ENCODE results near the gene PLPP2. TPM values are rescaled to one million over a fixed set of nuclear protein-coding genes. Genes with fewer than 3 reads are reported as not detected.

The PLPP2 gene
- total and polyA plus RNA-seq, 2 of the 13 experiments (the other 11 are each of a cell fraction or from before 2014, with no cell fraction given): not detected

- no peak overlapping the region for H3K9ac ChIP-seq (ENCODE audit: insufficient read depth, low read depth, low read length)
- no peak overlapping the region for H3K4me3 ChIP-seq (replicated peaks in 1 of 3; ENCODE audit: insufficient read depth in 1 of 3, low read depth in 2 of 3, low read length in 3 of 3)
- no peaks in the 10 kb centered on the region for H3K27me3 ChIP-seq (ENCODE audit: control insufficient read depth in 1 of 2, insufficient read depth in 2 of 2, low read length in 2 of 2)
- no peaks in the 10 kb centered on the region for H3K79me2 ChIP-seq (ENCODE audit: insufficient read depth, low read length)
- no peaks in the 10 kb centered on the region; the same call in 1 of the 2 replicates for H4K20me1 ChIP-seq (ENCODE audit: insufficient read depth, low read length)
- no peak for DNase-seq (ENCODE audit: low spot score)
- FAIRE-seq: no peak
- no peak for ATAC-seq
- no peak overlapping the region for H2AFZ ChIP-seq (ENCODE audit: low read length)
- 95% methylated on average over 7 of the region's 8 CpGs for WGBS (ENCODE audit: low lambda C conversion rate)
- H3K9me3 ChIP-seq (ENCODE audit: low read length): peaks cover 9% of the 10 kb centered on the region
- H3K4me1 ChIP-seq (ENCODE audit: insufficient read depth, low read length): no peaks in the 10 kb centered on the region
- ChIA-PET CTCF (ENCODE audit: low intra/inter-chr PET ratio, low total read pairs) (no interaction called here), POLR2A (no interaction called here)
- no peak for TF ChIP-seq NFATC3 (CRISPR knock-in tag; IDR thresholded peaks at IDR 0.05)
- TF ChIP-seq RBAK (CRISPR knock-in tag; IDR thresholded peaks at IDR 0.05): no peak
- TF ChIP-seq ZNF234 (CRISPR knock-in tag; conservative IDR thresholded peaks at IDR 0.05): no peak
- no peak for TF ChIP-seq ZNF660 (CRISPR knock-in tag; IDR thresholded peaks at IDR 0.05; ENCODE audit: borderline replicate concordance, low read depth)
- in situ Hi-C loops (cut with HindIII; ENCODE audit: extremely low pct_ligation_motif_present, low pct_unique_long_range_greater_than_20kb): no loop called here
- intact Hi-C loops (cut with micrococcal nuclease; ENCODE audit: unreplicated experiment): no loop called here
- H3K27ac ChIP-seq (ENCODE audit: extremely low read length, insufficient read depth, low read length): no peak overlapping the region
- no TSS peak for BruUV-seq (replicated peaks)
- H3K36me3 ChIP-seq (replicated peaks in 1 of 2; ENCODE audit: control insufficient read depth in 1 of 2, insufficient read depth in 2 of 2, low read length in 2 of 2): peaks cover 34 to 72% of the 10 kb centered on the region in 2 experiments
- H3K4me2 ChIP-seq (ENCODE audit: low read depth, low read length): no peak overlapping the region
Measured at GRCh38 chr19:324716-325115, 33.5 kb upstream of the PLPP2 start.

DNA sequence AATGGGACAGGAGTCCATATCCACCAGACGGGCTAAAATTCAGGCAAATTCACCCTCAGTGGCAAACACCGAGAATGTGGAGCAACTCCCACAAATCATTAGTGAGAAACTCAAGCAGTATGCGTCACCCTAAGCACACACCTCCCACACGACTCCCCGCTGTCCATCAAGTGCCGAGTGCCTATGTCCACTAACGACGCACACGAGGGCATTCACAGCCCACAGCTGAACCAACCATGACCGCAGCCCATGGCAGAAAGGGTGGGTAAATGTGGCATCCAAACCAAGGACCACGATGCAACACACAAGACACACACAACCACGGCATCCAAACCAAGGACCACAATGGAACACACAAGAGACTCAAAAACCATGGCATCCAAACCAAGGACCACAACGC lies 31.4 kb upstream of the PLPP2 start:
- H3K9ac ChIP-seq (ENCODE audit: insufficient read depth, low read depth, low read length): no peak overlapping the region
- no peaks in the 10 kb centered on the region for H3K27me3 ChIP-seq (ENCODE audit: control insufficient read depth in 1 of 2, insufficient read depth in 2 of 2, low read length in 2 of 2)
- no peak for ATAC-seq
- no peaks in the 10 kb centered on the region for H3K9me3 ChIP-seq (ENCODE audit: low read length)
- intact Hi-C loops (cut with micrococcal nuclease; ENCODE audit: unreplicated experiment): no loop called here
- in situ Hi-C loops (cut with HindIII; ENCODE audit: extremely low pct_ligation_motif_present, low pct_unique_long_range_greater_than_20kb): no loop called here
- H3K4me1 ChIP-seq (ENCODE audit: insufficient read depth, low read length): no peaks in the 10 kb centered on the region
- DNase-seq (ENCODE audit: low spot score): no peak
- TF ChIP-seq, protein P1, sequence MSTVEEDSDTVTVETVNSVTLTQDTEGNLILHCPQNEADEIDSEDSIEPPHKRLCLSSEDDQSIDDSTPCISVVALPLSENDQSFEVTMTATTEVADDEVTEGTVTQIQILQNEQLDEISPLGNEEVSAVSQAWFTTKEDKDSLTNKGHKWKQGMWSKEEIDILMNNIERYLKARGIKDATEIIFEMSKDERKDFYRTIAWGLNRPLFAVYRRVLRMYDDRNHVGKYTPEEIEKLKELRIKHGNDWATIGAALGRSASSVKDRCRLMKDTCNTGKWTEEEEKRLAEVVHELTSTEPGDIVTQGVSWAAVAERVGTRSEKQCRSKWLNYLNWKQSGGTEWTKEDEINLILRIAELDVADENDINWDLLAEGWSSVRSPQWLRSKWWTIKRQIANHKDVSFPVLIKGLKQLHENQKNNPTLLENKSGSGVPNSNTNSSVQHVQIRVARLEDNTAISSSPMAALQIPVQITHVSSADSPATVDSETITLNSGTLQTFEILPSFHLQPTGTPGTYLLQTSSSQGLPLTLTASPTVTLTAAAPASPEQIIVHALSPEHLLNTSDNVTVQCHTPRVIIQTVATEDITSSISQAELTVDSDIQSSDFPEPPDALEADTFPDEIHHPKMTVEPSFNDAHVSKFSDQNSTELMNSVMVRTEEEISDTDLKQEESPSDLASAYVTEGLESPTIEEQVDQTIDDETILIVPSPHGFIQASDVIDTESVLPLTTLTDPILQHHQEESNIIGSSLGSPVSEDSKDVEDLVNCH (CRISPR knock-in tag; IDR thresholded peaks at IDR 0.05): no peak
- TF ChIP-seq, protein P2, sequence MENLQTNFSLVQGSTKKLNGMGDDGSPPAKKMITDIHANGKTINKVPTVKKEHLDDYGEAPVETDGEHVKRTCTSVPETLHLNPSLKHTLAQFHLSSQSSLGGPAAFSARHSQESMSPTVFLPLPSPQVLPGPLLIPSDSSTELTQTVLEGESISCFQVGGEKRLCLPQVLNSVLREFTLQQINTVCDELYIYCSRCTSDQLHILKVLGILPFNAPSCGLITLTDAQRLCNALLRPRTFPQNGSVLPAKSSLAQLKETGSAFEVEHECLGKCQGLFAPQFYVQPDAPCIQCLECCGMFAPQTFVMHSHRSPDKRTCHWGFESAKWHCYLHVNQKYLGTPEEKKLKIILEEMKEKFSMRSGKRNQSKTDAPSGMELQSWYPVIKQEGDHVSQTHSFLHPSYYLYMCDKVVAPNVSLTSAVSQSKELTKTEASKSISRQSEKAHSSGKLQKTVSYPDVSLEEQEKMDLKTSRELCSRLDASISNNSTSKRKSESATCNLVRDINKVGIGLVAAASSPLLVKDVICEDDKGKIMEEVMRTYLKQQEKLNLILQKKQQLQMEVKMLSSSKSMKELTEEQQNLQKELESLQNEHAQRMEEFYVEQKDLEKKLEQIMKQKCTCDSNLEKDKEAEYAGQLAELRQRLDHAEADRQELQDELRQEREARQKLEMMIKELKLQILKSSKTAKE (CRISPR knock-in tag; IDR thresholded peaks at IDR 0.05; ENCODE audit: borderline replicate concordance): no peak
- H3K79me2 ChIP-seq (ENCODE audit: insufficient read depth, low read length): no peaks in the 10 kb centered on the region
- ChIA-PET CTCF (ENCODE audit: low intra/inter-chr PET ratio, low total read pairs) (no interaction called here), POLR2A (no interaction called here)
- H4K20me1 ChIP-seq (ENCODE audit: insufficient read depth, low read length): no peaks in the 10 kb centered on the region; the same call in 1 of the 2 replicates
- no peak overlapping the region for H3K27ac ChIP-seq (ENCODE audit: extremely low read length, insufficient read depth, low read length)
- peaks cover 22 to 56% of the 10 kb centered on the region in 2 experiments; a peak in 4 of 5 replicates for H3K36me3 ChIP-seq (replicated peaks in 1 of 2; ENCODE audit: control insufficient read depth in 1 of 2, insufficient read depth in 2 of 2, low read length in 2 of 2)
- no peak for FAIRE-seq
- no peak overlapping the region for H3K4me3 ChIP-seq (replicated peaks in 1 of 3; ENCODE audit: insufficient read depth in 1 of 3, low read depth in 2 of 3, low read length in 3 of 3)
- BruUV-seq (replicated peaks): no TSS peak
- H3K4me2 ChIP-seq (ENCODE audit: low read depth, low read length): no peak overlapping the region
- H2AFZ ChIP-seq (ENCODE audit: low read length): no peak overlapping the region
- WGBS (ENCODE audit: low lambda C conversion rate): over 99% methylated on average over 13 of the region's 13 CpGs
